Testis (tissue), 2 donors: ENCODE results near the gene DRD1.
"Not testable (repeated sequence)": the region's sequence is repeated elsewhere in the genome, so short reads cannot be mapped to it uniquely, and the experiment has no call there.

Experiments
- CTCF ChIP-seq, 3 experiments: fragments of 450-650 bp in 2 of 3; fragments of 200-600 bp in 1 of 3; sonication (generic) in 1 of 3; IDR thresholded peaks; one replicate each; pipeline ENCODE4 v1.5.1; 2016 to 2019; ENCODE audit warnings: antibody characterized with exemption in 3 of 3, mild to moderate bottlenecking in 2 of 3, moderate library complexity in 1 of 3
- POLR2A ChIP-seq: fragments of 450-650 bp; IDR thresholded peaks from one replicate; pipeline ENCODE4 v1.6.1; 2017; ENCODE audit warnings: antibody characterized with exemption, mild to moderate bottlenecking, moderate library complexity

- not testable (repeated sequence) for TF ChIP-seq CTCF (IDR thresholded peaks at IDR 0.05); POLR2A
Observed at GRCh38 chr5:175454338-175454737, 10.4 kb upstream of the DRD1 start.
